Activated T-cell treated with anti-CD3 and anti-CD28 coated beads for 24 hours (primary cell): ENCODE data around the gene RRP12.
"Not testable (repeated sequence)": the region's sequence is repeated elsewhere in the genome, so short reads cannot be mapped to it uniquely, and the experiment has no call there.

ENCODE experiments used
- DNase-seq: peaks from one replicate; pipeline ENCODE4 v3.0.0-alpha.2; 2020; ENCODE audit warnings: low read depth

The RRP12 gene

DNA sequence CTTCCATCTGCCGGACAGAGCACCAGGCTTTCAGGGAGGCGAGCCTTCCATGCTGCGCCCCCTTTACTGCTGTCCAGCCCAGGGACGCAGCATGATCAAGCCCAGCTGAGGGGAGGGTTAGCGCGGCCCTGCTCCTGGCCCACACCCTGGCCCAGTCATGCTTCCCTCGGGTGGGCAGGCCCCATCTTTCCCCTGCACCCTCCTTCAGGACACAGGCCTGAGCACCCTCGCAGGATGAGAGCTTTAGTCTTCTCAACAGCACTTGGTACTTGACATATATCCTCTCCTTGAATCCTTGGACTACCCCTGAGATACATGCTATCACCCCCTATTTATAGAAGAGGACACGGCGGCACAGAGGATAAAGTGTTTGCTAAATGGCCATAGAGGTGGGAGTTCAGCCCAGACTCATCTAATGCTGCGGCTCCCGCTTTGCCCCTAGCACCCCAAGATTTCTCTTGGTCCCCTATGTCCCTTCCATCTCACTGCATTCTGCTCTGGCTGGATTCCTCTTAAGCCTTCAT, 34.0 kb downstream of the RRP12 start:
- DNase-seq = no peak

DNA sequence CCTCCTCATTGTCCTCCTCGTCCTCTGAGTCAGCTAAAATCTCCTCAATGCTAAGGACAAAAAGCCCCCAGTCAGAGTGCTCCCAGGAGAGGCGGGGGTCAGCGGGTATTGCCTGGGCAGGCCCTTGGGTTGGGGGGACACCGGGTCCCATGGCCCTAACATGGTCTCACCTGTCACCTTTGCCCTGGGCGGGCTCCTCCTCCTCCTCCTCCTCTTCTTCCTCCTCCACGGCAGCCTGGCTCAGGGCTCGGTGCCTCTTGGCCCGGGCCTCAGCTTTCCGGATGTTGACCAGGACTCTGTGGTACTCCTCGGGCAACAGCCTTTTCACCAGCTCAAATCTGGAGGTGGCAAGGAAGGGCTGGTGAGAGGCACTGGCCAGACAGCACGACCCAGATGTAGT, 34.6 kb downstream of the RRP12 start:
- DNase-seq = no peak

DNA sequence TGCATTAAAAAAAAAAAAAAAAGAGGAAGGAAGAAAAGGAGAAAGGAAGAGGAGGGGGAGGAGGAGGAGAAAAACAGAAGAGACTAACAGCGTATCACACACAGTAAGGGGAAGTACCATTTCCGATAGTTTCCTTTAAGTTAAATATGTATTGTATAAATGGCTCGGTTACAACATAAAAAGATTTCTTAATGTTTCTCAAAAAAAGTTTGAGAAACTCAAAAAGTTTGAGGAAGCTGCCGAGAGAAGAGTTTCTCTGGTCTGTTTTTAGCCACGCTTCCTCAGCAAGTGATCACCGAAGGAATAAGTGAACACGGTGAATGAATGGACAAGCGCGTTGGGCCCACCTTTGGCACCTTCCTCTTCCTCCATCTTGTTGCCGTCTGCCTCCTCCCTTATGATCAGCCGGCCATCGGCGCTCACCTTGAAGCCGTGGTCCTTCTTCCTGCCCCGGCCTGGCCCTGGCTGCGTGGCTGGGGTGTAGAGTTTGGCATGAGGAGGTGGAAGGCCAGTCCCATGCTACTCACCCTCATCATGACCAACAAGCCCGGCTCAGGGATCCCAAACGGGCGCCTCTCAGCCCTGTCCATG, 35.3 kb downstream of the RRP12 start:
- DNase-seq = no peak

DNA sequence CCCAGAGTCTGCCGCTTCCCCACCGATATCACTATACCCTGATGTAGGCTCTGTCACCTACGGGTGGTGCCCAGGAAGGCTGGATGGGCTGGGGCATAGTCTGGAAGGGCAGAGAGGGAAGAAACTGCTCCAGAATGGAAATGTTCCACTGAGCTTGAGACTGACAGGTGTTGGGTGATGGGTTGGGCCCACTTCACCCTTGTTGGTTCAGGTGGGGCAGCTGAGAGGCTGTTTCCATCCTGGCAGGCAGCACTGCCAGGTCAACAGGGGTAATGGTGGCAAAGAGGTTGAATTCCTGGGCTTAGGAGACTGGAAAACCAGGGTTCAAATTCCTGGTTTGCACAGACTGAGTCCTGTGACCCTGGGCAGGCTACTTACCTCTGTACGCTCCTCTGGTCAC, 38.1 kb downstream of the RRP12 start:
- no peak for DNase-seq

DNA sequence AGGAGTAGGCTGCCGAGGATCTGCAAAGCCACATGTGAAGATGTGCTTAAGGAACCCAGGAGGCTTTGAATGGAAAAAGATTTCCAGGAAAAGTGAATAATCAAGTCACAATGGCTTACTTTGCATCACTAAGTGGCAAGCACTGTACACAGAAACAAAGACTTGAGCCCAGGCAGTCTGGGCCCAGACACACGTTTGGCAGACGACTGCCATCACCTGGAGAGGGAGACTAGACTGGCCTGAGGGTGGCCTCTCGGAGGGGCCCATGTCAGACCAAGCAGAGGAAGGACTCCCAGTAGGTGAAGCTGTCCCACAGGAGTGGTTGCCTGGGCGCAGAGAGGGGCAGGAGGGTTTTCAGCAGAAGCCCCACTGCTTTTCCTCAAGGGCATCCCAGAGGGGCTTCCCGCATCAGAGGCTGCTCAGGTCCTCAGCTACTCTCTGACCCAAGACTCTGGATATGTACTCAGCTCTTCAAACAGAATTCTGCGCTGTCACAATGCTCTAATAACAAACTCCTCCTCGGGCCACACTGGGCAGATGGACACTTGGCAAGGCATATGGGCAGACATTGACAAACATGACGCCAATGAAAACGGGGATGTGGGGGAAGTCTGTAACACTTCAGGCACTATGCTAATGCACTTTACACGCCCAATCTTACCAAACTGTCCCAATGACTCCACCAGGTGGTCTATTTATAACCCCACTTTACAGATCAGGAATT, 38.7 kb downstream of the RRP12 start:
- no peak for DNase-seq

DNA sequence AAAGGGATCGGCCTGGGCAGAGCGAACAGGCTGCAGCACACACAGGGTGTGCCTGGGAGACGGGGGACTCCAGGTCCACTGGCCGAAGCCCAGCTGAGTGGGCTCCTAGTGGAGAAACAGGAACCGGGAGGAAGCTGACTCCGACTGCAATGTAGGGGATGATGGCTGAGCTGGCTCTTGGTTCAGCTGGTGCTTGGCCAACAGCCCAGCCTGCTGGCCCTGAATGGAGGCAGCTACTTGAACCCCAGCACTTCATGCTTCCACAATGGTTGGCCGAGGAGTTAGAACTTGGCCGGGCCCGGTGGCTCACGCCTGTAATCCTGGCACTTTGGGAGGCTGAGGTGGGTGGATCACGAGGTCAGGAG, 39.6 kb downstream of the RRP12 start:
- DNase-seq = no peak

DNA sequence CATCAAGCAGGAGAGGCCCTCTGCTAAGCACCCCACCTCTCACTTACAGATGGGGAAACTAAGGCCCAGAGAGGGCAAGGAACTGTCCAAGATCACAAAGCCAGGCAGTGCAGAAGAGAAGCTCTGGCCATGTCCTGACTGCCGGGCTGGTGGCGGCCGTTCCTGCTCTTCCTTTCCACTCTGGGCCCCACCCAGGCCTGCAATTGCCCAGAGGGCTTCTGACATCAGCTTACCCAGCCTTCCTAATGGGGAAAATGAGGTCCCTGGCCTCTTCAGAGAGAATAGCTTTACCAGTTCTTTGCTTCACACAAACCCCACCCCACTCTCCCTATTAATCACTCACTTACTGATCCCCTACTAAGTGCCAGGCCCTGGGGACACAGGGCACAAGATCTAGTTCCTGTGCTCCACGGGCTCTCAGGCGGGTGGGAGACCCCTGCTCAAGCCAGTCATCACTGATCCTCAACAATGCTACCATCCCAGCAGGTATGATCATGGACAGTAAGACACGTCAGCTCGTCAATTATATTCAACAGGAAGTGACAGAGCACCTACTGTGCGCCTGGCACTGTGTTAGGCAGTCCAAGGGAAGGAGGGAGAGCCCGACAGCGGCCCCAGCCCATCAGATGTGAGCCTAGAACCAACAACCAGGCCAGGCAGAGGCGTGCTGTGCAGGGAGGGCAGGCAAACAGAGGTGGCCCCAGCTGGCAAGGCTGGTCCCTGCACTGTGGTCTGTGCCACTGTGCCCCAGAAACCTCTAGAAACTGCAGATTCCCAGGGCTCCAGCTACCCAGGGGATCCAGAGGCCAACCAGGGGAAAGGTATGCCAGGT, 40.2 kb downstream of the RRP12 start:
- no peak for DNase-seq

DNA sequence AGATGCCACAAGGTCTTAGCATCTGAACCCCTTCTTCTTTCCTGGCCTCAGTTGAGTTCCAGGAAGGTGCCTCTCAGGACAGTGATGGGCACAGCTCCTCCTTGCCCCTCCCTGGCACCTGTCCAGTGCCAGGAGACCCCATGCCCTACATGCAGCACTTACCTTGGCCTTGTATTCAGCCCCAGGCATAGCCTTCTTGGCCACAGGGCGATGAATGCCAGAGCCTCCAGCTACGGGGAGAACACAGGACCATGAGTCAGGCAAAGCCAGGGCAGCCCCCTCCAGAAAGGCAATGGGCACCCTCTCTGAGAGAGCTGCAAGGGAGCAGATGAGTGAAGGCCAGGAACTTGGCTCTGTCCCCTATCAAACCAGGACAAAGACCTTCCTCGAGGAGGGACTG, 42.4 kb downstream of the RRP12 start:
- DNase-seq = no peak

DNA sequence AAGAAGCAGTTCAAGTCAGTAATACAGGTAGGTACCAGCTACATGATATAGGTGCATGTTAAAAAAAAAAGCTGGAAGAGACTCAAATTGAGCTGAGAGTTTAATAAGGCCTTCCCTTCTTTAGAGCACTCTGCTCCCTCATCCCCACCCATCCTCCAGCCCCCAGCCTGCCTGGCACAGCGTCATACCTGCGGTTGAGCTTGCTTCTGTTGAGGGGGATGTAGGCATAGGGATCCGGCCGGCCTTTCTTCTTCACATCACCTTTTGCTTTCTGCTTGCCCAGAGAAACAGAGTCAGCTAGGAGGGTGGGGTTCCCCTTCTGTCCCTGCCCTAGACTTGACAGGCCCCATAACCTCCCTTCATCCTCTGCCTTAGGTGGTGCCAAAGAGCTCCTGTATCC, 42.8 kb downstream of the RRP12 start:
- DNase-seq = no peak

DNA sequence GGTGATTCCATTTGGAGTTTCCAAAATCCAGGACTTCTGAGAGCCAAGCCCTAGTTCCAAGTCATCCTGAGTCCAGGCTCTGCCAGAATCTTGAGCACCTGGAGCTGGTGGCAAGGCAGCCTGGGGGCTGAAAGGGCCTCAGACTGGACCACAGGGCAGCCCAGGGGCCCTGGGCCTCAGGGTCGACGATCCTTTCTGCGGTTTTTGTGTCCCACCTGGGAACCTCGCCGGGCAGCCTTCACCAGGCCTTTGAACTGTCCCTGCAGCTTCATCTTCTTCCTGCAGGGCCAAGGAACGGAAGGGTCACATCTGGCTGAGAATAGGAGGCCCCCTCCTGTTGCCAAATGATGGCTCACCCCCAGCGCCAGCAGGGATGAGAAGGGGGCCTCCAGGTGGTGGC, 44.2 kb downstream of the RRP12 start:
- DNase-seq = no peak

DNA sequence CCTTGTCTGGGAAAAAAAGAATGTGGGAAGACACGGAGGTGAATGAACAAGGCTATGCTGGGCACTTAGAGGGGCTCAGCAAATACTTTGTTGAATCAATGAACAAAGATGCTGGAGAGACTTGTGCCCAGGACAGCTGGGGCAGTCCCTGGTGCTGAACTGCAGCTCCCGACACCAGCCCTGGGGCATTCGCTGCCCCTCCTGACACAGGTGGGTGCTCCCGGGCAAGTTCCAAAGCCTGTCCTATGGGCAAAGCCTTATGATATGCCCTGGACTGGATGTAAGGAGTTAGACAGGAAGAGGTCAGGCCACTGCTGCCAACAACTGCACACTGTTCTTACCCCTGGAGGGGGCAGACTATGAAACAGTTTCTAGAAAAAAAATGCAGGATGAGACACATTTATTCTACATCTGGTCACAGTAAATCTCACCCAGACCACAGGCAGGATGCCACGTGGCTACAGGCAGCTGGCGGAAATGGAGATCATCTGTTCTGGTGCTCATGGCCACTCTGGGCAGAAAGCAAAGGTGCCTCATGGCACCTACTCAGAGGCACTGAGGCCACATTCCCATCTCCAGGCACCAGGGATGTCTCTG, 44.7 kb downstream of the RRP12 start:
- DNase-seq = no peak

DNA sequence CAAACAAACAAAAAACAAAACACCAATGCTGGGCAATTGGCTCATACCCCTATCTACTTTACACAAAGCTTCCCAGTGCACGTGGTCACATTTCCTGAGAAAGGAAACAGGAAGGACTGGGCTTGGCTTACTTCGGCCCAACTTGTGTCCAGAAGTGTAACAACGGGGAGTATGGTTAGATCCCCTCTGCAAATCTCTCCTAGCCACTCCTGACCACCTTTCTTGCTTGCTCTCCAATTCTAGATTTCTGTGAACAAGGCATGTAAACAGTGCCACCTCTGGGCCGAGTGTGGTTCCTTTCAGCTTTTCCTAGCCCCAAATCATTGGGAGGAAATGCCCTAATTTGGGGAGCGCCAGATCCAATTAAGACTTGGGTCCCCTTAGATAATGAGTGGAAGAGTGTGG, 45.6 kb downstream of the RRP12 start:
- no peak for DNase-seq

DNA sequence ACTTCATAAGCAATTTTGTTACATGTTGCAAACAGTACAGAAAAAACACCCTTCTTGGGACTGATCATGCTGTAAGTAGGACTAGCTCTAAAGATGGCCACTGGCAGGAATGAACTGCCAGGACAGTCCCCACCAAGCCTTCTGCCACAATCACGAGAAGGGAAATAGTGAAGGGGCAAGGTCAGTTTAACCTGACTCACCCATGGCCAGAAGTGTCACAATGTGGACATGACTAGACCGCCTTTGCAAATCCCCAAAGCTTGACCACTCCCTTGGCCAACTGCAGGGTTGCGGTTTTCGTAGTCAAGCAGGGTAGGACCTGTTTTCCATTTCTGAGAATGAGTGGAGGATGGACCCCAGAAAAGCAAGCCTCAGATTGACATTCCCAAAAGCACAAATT, 47.2 kb downstream of the RRP12 start:
- no peak for DNase-seq

DNA sequence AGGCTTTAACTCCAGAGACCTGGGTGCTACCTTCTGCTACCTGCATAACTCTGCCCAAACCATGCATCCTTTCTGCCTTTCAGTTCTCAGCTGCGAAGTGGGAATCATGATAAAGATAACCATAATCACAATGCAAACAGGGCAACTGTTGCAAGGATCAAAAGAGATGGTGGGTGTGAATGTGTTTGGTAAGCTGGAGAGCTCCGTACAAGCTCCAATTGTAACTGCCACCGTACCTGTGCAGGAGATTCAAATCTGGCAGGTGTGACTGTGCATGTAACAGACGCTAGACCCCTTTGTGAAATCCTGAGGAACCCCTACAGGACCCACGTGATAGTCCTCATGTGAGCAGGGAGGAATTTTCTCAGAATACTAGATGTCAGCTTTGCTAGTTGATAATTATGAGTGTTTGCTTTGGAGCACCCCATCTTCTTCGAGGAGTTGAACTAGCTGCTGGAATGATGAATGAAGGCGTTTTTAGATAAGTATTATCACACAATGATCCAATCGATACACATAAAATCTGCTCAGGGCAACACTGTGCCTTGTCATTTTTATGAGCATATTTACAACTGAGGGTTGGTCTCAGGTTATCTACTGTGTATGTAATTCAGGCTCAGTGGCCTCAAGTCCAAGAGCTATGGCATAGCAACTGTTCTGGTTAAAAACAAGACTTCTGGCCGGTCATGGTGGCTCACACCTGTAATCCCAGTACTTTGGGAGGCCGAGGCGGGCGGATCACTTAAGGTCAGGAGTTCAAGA, 51.2 kb downstream of the RRP12 start:
- no peak for DNase-seq

DNA sequence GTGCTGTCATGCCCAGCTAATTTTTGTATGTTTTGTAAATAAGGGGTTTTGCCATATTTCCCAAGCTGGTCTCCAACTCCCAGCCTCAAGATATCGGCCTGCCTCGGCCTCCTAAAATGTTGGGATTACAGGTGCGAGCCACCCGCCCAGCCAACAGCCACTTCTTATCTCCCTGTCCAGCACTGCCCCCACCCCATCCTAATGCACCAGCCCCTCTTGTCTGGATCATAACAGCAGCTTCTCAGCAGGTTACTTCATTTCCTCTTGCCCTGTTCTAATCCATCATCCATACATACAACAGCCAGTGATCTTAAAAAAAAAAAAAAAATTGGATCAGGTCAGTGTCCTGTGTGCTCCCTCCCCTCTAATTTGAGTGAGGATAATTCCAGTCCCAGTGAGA, 53.8 kb downstream of the RRP12 start:
- no peak for DNase-seq

DNA sequence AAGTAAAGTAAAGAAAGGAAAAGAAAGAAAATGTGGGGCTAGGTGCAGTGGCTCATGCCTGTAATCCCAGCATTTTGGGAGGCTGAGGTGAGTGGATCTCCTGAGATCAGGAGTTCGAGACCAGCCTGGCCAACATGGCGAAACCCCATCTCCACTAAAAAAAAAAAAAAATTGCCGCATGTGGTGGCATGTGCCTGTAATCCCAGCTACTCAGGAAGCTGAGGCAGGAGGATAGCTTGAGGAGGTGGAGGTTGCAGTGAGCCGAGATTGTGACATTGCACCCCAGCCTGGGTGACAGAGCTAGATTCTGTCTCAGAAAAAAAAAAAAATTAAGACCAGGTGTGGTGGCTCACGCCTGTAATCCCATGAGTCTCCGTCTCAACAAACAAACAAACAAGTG, 57.5 kb downstream of the RRP12 start:
- DNase-seq = not testable (repeated sequence)

DNA sequence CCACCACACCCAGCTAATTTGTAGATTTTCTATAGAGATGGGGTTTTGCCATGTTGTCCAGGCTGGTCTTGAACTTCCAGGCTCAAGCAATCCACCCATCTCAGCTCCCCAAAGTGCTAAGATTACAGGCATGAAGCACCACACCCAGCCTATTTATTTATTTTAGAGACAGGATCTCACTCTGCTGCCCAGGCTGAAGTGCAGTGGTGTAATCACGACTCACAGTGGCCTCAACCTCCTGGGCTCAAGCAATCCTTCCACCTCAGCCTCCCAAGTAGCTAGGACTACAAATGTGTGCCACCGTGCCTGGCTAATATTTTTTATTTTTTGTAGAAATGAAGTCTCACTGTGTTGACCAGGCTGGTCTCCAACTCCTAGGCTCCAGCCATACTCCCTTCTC, 59.7 kb downstream of the RRP12 start:
- no peak for DNase-seq

DNA sequence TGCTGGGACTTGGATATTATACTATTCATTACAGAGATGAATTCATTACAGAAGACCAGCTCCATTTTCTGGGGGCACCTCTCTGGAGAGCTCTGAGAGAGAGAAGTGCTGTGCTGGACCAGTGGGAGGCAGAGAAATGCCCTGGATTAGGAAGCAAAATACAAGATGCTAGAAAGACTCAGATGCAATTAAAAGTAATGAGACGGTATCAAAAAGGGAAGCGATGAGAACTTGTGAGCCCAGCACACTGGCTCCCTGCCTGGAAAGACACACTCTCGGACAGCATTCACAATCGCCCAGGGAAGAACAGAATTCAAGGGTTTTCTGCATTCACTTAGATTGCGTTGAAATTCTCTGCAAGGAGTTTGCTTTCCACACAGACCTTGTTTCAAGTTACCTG, 63.1 kb downstream of the RRP12 start:
- no peak for DNase-seq

DNA sequence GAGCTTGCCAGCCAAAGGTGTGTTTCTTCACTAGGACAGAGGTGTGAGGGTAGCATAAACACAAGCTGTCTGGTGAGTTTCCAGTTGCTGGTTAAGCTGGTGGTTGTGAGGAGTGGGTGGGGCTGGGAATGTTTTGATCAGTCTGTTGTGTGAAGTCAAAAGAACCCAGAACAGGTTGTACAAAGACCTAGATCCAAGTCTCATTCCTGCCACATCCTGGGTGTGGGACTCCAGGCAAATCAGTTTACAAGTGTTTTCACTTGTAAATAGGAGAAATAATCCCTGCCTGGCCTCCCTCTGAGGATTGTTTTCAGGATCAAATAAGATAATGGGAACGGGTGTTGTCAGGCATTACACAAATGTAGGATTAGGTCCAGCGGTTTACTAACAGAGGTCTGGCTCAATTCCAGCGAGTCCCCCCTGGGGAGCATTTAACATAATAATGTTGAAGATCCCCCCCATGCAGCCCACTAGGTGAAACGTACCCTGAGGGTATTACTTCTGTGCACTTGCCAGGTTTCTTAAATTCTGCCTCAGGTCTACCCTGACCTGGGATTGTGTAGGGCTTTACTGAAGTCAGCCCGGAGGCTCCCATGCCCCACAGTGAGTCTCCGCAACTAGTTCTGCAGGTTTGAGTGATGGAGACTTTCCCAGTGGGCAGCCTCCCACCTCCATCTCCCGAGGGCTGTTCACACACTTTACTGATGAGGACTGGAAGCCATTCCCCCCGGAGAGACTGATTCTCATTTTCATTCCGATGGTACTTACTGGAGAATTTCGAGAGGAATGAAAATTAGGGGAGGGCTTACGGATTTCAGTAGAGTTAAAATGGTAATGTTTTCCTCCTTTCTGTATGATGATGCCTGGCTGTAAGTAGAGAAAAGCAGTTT, 64.0 kb downstream of the RRP12 start:
- no peak for DNase-seq

DNA sequence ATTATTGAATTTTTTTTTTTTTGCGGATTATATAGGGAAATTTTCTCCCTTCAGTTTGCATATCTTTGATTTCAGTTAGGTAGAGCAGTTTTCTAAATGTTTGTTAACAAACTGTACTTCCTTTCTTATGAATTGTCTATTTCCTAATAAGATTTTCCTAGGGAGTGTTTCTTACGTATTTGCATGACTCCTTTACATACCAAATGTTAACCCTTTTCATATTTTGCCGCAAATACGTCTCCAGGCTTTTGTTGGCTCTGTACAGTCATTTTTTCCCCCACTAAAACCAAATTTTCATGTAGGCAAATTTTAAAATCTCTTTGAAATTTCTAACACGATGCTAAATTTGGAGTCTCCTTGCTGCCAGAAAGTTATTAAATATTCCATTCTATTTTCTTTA, 64.7 kb downstream of the RRP12 start:
- no peak for DNase-seq

DNA sequence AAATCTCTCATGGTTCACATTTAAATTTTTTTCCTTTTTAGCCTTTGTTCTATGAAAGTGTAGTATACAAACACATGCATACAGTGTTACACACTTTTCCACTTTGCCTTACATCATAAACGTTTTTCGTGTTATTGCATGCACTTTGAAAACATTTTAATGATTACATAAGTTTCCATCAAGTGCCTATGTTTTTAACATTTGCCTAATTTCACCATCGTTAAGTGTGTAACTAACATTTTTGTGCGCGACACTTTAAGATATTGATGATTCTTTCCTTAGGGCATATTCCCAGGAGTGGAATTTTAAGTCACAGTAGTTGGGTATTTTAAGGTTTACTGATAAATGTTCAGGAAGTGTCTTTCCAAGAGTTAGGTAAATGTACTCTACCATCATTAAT, 65.1 kb downstream of the RRP12 start:
- DNase-seq = no peak
